BE2C (cell line): ENCODE measurements around the gene MDFIC.

ENCODE experiments used
- DNase-seq: peaks from one replicate; pipeline ENCODE4 v3.0.0-alpha.2; 2020
- H3K27me3 ChIP-seq: fragments of 250-450 bp; sonication (Bioruptor Pico); 2 replicates; pipeline ENCODE4 v1.5.1; 2020; ENCODE audit warnings: mild to moderate bottlenecking
- H3K36me3 ChIP-seq: fragments of 250-450 bp; sonication (Bioruptor Pico); 2 replicates; pipeline ENCODE4 v1.5.1; 2020; ENCODE audit warnings: mild to moderate bottlenecking
- H3K4me1 ChIP-seq: fragments of 250-450 bp; sonication (Bioruptor Pico); 2 replicates; pipeline ENCODE4 v1.5.1; 2020
- H3K4me3 ChIP-seq: 2 replicates; pipeline ENCODE4 v1.5.1; 2011; ENCODE audit warnings: low read depth, low read length
- H3K9me3 ChIP-seq: fragments of 250-450 bp; sonication (Bioruptor Pico); 2 replicates; pipeline ENCODE4 v1.5.1; 2020
- TF ChIP-seq, protein P1 (sequence below): IDR thresholded peaks from 2 replicates; pipeline ENCODE4 v1.5.1; 2012; ENCODE audit warnings: mild to moderate bottlenecking, low read depth, low read length

The MDFIC gene

DNA sequence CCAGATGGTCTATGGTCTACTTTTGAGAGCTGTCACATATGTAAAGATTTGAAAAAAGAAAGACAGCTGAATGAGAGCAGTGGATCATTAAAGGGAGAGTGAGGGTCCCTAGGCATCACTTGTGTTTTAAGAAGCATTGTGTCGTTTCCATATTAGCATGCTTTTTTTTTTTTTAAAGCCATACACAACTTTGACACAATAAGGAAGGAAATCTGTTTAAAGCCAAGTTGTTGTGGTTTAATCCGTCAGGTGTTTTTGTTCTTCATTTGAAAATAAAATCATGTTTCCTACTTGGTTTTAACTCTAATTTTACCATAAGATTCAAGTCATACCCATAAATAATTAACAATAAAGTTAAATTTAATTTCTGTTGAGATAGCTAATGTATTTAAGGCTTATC lies 53.5 kb downstream of the MDFIC start:
- DNase-seq = no peak
- H3K4me3 ChIP-seq = no peak overlapping the region
- H3K4me1 ChIP-seq = no peaks in the 10 kb centered on the region
- no peaks in the 10 kb centered on the region for H3K27me3 ChIP-seq
- TF ChIP-seq, protein P1, sequence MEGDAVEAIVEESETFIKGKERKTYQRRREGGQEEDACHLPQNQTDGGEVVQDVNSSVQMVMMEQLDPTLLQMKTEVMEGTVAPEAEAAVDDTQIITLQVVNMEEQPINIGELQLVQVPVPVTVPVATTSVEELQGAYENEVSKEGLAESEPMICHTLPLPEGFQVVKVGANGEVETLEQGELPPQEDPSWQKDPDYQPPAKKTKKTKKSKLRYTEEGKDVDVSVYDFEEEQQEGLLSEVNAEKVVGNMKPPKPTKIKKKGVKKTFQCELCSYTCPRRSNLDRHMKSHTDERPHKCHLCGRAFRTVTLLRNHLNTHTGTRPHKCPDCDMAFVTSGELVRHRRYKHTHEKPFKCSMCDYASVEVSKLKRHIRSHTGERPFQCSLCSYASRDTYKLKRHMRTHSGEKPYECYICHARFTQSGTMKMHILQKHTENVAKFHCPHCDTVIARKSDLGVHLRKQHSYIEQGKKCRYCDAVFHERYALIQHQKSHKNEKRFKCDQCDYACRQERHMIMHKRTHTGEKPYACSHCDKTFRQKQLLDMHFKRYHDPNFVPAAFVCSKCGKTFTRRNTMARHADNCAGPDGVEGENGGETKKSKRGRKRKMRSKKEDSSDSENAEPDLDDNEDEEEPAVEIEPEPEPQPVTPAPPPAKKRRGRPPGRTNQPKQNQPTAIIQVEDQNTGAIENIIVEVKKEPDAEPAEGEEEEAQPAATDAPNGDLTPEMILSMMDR = no peak
- no peaks in the 10 kb centered on the region for H3K9me3 ChIP-seq
- no peaks in the 10 kb centered on the region for H3K36me3 ChIP-seq

DNA sequence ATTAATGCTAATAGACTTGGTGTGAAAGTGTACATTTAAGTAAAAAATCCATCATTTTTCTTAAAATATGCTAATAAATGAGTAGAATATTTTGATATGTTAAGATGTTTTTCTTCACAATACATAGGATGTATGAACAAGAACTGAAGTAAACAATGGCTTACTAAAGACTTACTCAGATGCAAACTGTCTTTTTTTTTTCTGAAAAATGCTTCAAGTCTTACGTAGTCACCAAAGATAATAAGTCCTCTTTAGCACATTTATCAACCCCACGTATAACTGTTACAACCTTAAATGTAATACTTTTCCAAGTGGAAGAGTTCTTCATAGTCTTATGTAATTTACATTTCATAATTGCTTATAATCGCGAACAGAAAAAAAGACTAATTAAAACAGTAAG lies 54.8 kb downstream of the MDFIC start:
- no peak overlapping the region for H3K4me3 ChIP-seq
- H3K4me1 ChIP-seq = no peaks in the 10 kb centered on the region

DNA sequence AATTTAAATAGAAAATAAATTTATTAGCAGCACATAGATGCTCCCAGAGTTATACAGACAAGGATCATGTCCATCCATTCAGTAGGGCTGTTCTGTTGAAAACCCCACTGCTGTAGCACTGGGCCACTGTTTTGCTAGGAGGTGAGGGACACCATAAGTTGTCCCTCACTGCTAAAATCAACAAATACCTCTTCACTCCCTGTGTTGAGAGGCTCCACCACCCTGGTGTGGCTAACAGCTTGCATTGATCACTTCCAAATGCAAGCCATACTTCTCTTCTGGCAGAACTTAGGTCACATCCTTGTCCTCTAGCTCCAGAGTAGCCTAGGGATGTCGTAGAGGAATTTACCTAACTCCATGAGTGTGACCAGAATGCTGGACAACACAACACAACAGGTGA lies 55.4 kb downstream of the MDFIC start:
- DNase-seq = no peak

More for the DNA sequence above, 54.8 kb downstream of the MDFIC start:
- Histone ChIP-seq H3K27me3 (no peaks in the 10 kb centered on the region), H3K9me3 (no peaks in the 10 kb centered on the region), H3K36me3 (no peaks in the 10 kb centered on the region)
- TF ChIP-seq, protein P1 = no peak
- no peak for DNase-seq

DNA sequence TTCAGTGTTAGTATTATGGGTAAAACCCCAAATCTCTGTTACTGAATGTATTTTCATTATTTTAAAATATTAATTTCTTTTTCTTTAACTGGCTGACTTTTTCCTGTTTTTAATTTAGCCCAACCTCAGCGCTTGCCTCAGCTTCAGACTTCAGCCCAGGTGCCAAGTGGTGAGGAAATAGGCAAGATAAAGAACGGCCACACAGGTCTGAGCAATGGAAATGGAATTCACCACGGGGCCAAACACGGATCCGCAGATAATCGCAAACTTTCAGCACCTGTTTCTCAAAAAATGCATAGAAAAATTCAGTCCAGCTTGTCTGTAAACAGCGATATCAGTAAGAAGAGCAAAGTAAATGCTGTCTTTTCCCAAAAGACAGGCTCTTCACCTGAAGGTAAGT lies 57.5 kb downstream of the MDFIC start:
- Histone ChIP-seq H3K36me3 (no peaks in the 10 kb centered on the region), H3K27me3 (no peaks in the 10 kb centered on the region), H3K4me1 (no peaks in the 10 kb centered on the region), H3K4me3 (no peak overlapping the region), H3K9me3 (no peaks in the 10 kb centered on the region)
- DNase-seq = no peak
- TF ChIP-seq, protein P1 = no peak

More for the DNA sequence above, 55.4 kb downstream of the MDFIC start:
- no peaks in the 10 kb centered on the region for H3K27me3 ChIP-seq
- TF ChIP-seq, protein P1 = no peak
- no peaks in the 10 kb centered on the region for H3K36me3 ChIP-seq
- no peaks in the 10 kb centered on the region for H3K4me1 ChIP-seq
- no peak overlapping the region for H3K4me3 ChIP-seq
- no peaks in the 10 kb centered on the region for H3K9me3 ChIP-seq

DNA sequence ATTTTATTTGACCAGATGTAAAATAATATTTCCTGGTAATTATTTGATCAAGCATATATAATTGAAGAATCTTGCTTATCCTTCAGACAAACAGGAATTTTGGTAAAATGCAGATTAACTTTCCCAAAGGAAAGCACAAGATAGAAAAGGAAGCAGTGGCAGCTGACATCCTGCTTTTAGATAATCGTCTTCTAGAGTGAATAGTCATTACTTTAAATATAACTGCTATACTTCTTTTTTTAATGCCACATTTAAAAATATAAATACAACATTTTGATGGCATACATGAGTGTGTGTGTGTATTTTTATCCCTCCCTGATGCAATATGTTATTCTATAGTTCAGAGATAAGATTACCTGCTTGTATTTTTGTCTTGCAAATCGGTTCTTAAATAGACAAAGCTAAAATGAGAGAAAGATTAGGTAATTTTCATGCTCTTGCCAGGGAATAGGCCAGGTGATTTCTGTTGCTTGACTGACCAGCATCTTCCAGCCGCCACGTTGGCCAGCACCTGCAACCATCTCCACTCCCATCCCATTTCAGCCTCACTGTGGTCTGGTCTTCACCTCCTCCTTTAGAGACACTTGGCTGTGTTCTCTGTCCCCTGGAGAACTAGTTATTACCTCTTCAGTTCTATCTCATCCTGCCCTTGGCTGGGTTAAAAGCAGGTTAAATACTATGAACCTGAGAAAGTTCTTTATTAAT lies 58.1 kb downstream of the MDFIC start:
- no peak for DNase-seq
- H3K27me3 ChIP-seq = no peaks in the 10 kb centered on the region
- TF ChIP-seq, protein P1 = no peak
- no peaks in the 10 kb centered on the region for H3K9me3 ChIP-seq
- no peaks in the 10 kb centered on the region for H3K36me3 ChIP-seq
- no peak overlapping the region for H3K4me3 ChIP-seq
- no peaks in the 10 kb centered on the region for H3K4me1 ChIP-seq

DNA sequence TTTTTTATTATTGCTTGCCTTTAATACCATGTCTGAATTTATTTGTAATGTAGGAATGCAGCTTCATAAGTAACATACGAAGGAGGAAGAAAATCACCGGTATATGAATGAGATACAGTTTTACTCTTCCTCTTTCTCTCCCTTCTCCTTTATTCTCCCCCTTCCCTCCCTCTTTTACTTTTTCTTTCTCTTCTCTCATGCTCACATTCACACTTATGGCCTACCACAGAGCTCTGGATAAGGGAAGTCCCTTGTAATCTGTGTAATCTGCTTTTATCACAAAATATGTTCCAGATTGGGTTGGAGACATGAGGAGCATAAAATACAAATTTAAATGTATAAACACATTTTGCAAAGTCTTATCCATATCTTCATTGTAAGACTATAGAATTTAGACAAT lies 59.4 kb downstream of the MDFIC start:
- no peaks in the 10 kb centered on the region for H3K36me3 ChIP-seq

More for the DNA sequence above, 59.4 kb downstream of the MDFIC start:
- Histone ChIP-seq H3K4me3 (no peak overlapping the region), H3K27me3 (no peaks in the 10 kb centered on the region), H3K9me3 (no peaks in the 10 kb centered on the region), H3K4me1 (no peaks in the 10 kb centered on the region)
- TF ChIP-seq, protein P1 = no peak
- no peak for DNase-seq
